Measurements from ENCODE around the gene TRRAP. TPM values are rescaled to one million over a fixed set of nuclear protein-coding genes. Genes with fewer than 3 reads are reported as not detected.

TRRAP gene
- total RNA-seq, 1 donor from 2014 or later, result 30.4 TPM

- no peak overlapping the region for H3K4me3 Mint-ChIP-seq (ENCODE audit: unreplicated experiment)
- H3K36me3 Mint-ChIP-seq (ENCODE audit: low read depth), result peaks cover 53% of the 10 kb centered on the region
- no peaks in the 10 kb centered on the region for H3K4me1 Mint-ChIP-seq (ENCODE audit: low read depth)
- DNase-seq (ENCODE audit: low spot score), result no peak
- no peak for TF ChIP-seq CTCF (IDR thresholded peaks at IDR 0.05)
- peaks cover 8% of the 10 kb centered on the region for H3K9me3 Mint-ChIP-seq (ENCODE audit: low read depth)
- H3K27ac Mint-ChIP-seq (ENCODE audit: unreplicated experiment), result no peak overlapping the region
- no peaks in the 10 kb centered on the region for H3K27me3 Mint-ChIP-seq (ENCODE audit: low read depth)
Measured at GRCh38 chr7:98984126-98984525, 105.8 kb downstream of the TRRAP start.

GRCh38 chr7:98985406-98985805 lies 107.1 kb downstream of the TRRAP start:
- Mint-ChIP-seq H3K36me3 (ENCODE audit: low read depth) (peaks cover 58% of the 10 kb centered on the region), H3K27me3 (ENCODE audit: low read depth) (no peaks in the 10 kb centered on the region), H3K4me1 (ENCODE audit: low read depth) (no peaks in the 10 kb centered on the region), H3K9me3 (ENCODE audit: low read depth) (peaks cover 8% of the 10 kb centered on the region), H3K27ac (ENCODE audit: unreplicated experiment) (no peak overlapping the region), H3K4me3 (ENCODE audit: unreplicated experiment) (no peak overlapping the region)
- no peak for DNase-seq (ENCODE audit: low spot score)
- no peak for TF ChIP-seq CTCF (IDR thresholded peaks at IDR 0.05)

GRCh38 chr7:98985945-98986344 lies 107.6 kb downstream of the TRRAP start:
- Mint-ChIP-seq H3K27ac (ENCODE audit: unreplicated experiment) (no peak overlapping the region), H3K4me3 (ENCODE audit: unreplicated experiment) (no peak overlapping the region), H3K9me3 (ENCODE audit: low read depth) (peaks cover 8% of the 10 kb centered on the region), H3K36me3 (ENCODE audit: low read depth) (peaks cover 60% of the 10 kb centered on the region), H3K4me1 (ENCODE audit: low read depth) (no peaks in the 10 kb centered on the region), H3K27me3 (ENCODE audit: low read depth) (no peaks in the 10 kb centered on the region)
- no peak for DNase-seq (ENCODE audit: low spot score)
- TF ChIP-seq CTCF (IDR thresholded peaks at IDR 0.05), result no peak

GRCh38 chr7:98988641-98989040 lies 110.3 kb downstream of the TRRAP start:
- H3K4me1 Mint-ChIP-seq (ENCODE audit: low read depth), result no peaks in the 10 kb centered on the region

GRCh38 chr7:98990356-98990755 lies 112.0 kb downstream of the TRRAP start:
- peak; percentile 49 for DNase-seq (ENCODE audit: low spot score)
- peaks cover 58% of the 10 kb centered on the region for H3K36me3 Mint-ChIP-seq (ENCODE audit: low read depth)
- TF ChIP-seq CTCF (IDR thresholded peaks at IDR 0.05), result no peak

More at GRCh38 chr7:98988641-98989040, 110.3 kb downstream of the TRRAP start:
- no peak overlapping the region for H3K4me3 Mint-ChIP-seq (ENCODE audit: unreplicated experiment)
- H3K9me3 Mint-ChIP-seq (ENCODE audit: low read depth), result peaks cover 8% of the 10 kb centered on the region
- H3K27ac Mint-ChIP-seq (ENCODE audit: unreplicated experiment), result no peak overlapping the region
- H3K36me3 Mint-ChIP-seq (ENCODE audit: low read depth), result peaks cover 62% of the 10 kb centered on the region
- DNase-seq (ENCODE audit: low spot score), result peak; percentile 40
- no peak for TF ChIP-seq CTCF (IDR thresholded peaks at IDR 0.05)
- H3K27me3 Mint-ChIP-seq (ENCODE audit: low read depth), result no peaks in the 10 kb centered on the region

More at GRCh38 chr7:98990356-98990755, 112.0 kb downstream of the TRRAP start:
- no peaks in the 10 kb centered on the region for H3K4me1 Mint-ChIP-seq (ENCODE audit: low read depth)
- H3K9me3 Mint-ChIP-seq (ENCODE audit: low read depth), result peaks cover 8% of the 10 kb centered on the region
- H3K4me3 Mint-ChIP-seq (ENCODE audit: unreplicated experiment), result no peak overlapping the region
- no peaks in the 10 kb centered on the region for H3K27me3 Mint-ChIP-seq (ENCODE audit: low read depth)
- no peak overlapping the region for H3K27ac Mint-ChIP-seq (ENCODE audit: unreplicated experiment)

Measured in chondrocyte (in vitro differentiated cells).